ENCODE data around the gene HAUS2. TPM values are rescaled to one million over a fixed set of nuclear protein-coding genes. Genes with fewer than 3 reads are reported as not detected.

HAUS2 gene
- total RNA-seq, 2 donors from 2014 or later: 32.9 to 34.4 TPM

- H3K36me3 Mint-ChIP-seq (ENCODE audit: low read depth): no peaks in the 10 kb centered on the region
- H3K36me3 ChIP-seq (ENCODE audit: control insufficient read depth, insufficient read depth, low read length): no peaks in the 10 kb centered on the region
- H3K27ac Mint-ChIP-seq: no peak overlapping the region
- H3K9me3 Mint-ChIP-seq: no peaks in the 10 kb centered on the region
- no peaks in the 10 kb centered on the region for H3K9me3 ChIP-seq (ENCODE audit: control insufficient read depth, low read length)
- no peak overlapping the region for H3K9ac ChIP-seq (ENCODE audit: extremely low read depth, low read length, poor library complexity, severe bottlenecking)
- 0 to 8% methylated on average over 5 to 35 of the region's 37 CpGs for WGBS, 2 experiments (ENCODE audit: insufficient coverage in 1 of 2, insufficient read length in 1 of 2)
- peak; percentile 94 for DNase-seq
- H3K4me1 Mint-ChIP-seq: peaks cover 29% of the 10 kb centered on the region
- peaks cover 9% of the 10 kb centered on the region for H3K4me1 ChIP-seq (ENCODE audit: control insufficient read depth, insufficient read depth, low read length)
- peak overlapping the region; percentile 71 for H3K4me3 ChIP-seq (ENCODE audit: low read length)
- no peak overlapping the region for H3K27ac ChIP-seq (ENCODE audit: low read depth, low read length)
- TF ChIP-seq, protein P1, sequence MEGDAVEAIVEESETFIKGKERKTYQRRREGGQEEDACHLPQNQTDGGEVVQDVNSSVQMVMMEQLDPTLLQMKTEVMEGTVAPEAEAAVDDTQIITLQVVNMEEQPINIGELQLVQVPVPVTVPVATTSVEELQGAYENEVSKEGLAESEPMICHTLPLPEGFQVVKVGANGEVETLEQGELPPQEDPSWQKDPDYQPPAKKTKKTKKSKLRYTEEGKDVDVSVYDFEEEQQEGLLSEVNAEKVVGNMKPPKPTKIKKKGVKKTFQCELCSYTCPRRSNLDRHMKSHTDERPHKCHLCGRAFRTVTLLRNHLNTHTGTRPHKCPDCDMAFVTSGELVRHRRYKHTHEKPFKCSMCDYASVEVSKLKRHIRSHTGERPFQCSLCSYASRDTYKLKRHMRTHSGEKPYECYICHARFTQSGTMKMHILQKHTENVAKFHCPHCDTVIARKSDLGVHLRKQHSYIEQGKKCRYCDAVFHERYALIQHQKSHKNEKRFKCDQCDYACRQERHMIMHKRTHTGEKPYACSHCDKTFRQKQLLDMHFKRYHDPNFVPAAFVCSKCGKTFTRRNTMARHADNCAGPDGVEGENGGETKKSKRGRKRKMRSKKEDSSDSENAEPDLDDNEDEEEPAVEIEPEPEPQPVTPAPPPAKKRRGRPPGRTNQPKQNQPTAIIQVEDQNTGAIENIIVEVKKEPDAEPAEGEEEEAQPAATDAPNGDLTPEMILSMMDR (conservative IDR thresholded peaks at IDR 0.05): no peak
- peaks cover 89% of the 10 kb centered on the region for H3K27me3 Mint-ChIP-seq (ENCODE audit: insufficient read depth)
- peak overlapping the region; percentile 49 for H3K4me3 Mint-ChIP-seq
- H3K27me3 ChIP-seq (ENCODE audit: control insufficient read depth, insufficient read depth, low read length, poor library complexity, severe bottlenecking): peaks cover 91% of the 10 kb centered on the region
These were observed 32.7 kb downstream of the HAUS2 start for GRCh38 chr15:42581272-42581730.

- peaks cover 75% of the 10 kb centered on the region for H3K27me3 Mint-ChIP-seq (ENCODE audit: insufficient read depth)
These were observed 34.1 kb downstream of the HAUS2 start for GRCh38 chr15:42582569-42583375.

GRCh38 chr15:42584031-42584765 is 35.6 kb downstream of the HAUS2 start:
- peaks cover 62% of the 10 kb centered on the region for H3K27me3 Mint-ChIP-seq (ENCODE audit: insufficient read depth)
- Histone ChIP-seq H3K36me3 (ENCODE audit: control insufficient read depth, insufficient read depth, low read length) (no peaks in the 10 kb centered on the region), H3K4me3 (ENCODE audit: low read length) (peak overlapping the region; percentile 29), H3K9me3 (ENCODE audit: control insufficient read depth, low read length) (no peaks in the 10 kb centered on the region), H3K9ac (ENCODE audit: extremely low read depth, low read length, poor library complexity, severe bottlenecking) (no peak overlapping the region), H3K27me3 (ENCODE audit: control insufficient read depth, insufficient read depth, low read length, poor library complexity, severe bottlenecking) (peaks cover 70% of the 10 kb centered on the region), H3K27ac (ENCODE audit: low read depth, low read length) (peak overlapping the region; percentile 33), H3K4me1 (ENCODE audit: control insufficient read depth, insufficient read depth, low read length) (peaks cover 9% of the 10 kb centered on the region)
- no peak overlapping the region for H3K4me3 Mint-ChIP-seq
- peaks cover 20% of the 10 kb centered on the region for H3K4me1 Mint-ChIP-seq
- no peak overlapping the region for H3K27ac Mint-ChIP-seq
- no peaks in the 10 kb centered on the region for H3K36me3 Mint-ChIP-seq (ENCODE audit: low read depth)
- 44 to 50% methylated on average over 3 to 4 of the region's 4 CpGs for WGBS, 2 experiments (ENCODE audit: insufficient coverage in 1 of 2, insufficient read length in 1 of 2)
- no peaks in the 10 kb centered on the region for H3K9me3 Mint-ChIP-seq
- DNase-seq: peak; percentile 68
- TF ChIP-seq, protein P1 (conservative IDR thresholded peaks at IDR 0.05): no peak

More at GRCh38 chr15:42582569-42583375, 34.1 kb downstream of the HAUS2 start:
- Mint-ChIP-seq H3K9me3 (no peaks in the 10 kb centered on the region), H3K4me3 (no peak overlapping the region), H3K4me1 (peaks cover 20% of the 10 kb centered on the region), H3K27ac (no peak overlapping the region), H3K36me3 (ENCODE audit: low read depth) (no peaks in the 10 kb centered on the region)
- no peak overlapping the region for H3K27ac ChIP-seq (ENCODE audit: low read depth, low read length)
- H3K4me3 ChIP-seq (ENCODE audit: low read length): no peak overlapping the region
- no peak overlapping the region for H3K9ac ChIP-seq (ENCODE audit: extremely low read depth, low read length, poor library complexity, severe bottlenecking)
- H3K27me3 ChIP-seq (ENCODE audit: control insufficient read depth, insufficient read depth, low read length, poor library complexity, severe bottlenecking): peaks cover 84% of the 10 kb centered on the region
- peak; percentile 44 for DNase-seq
- WGBS, 2 experiments (ENCODE audit: insufficient coverage in 1 of 2, insufficient read length in 1 of 2): 92 to 93% methylated on average over 8 of the region's 8 CpGs
- TF ChIP-seq, protein P1 (conservative IDR thresholded peaks at IDR 0.05): no peak
- no peaks in the 10 kb centered on the region for H3K9me3 ChIP-seq (ENCODE audit: control insufficient read depth, low read length)
- H3K4me1 ChIP-seq (ENCODE audit: control insufficient read depth, insufficient read depth, low read length): peaks cover 9% of the 10 kb centered on the region
- no peaks in the 10 kb centered on the region for H3K36me3 ChIP-seq (ENCODE audit: control insufficient read depth, insufficient read depth, low read length)
